G401.6 (cell line): ENCODE measurements around the gene GHR.
"Not testable (repeated sequence)": the region's sequence is repeated elsewhere in the genome, so short reads cannot be mapped to it uniquely, and the experiment has no call there.

Experiments used
- FAIRE-seq: peaks from 2 replicates; lab custom pipeline; 2012; peaks lifted over from hg19 to GRCh38; lab: Jason Lieb, UNC

GHR gene

GRCh38 chr5:42720251-42720650, 297.0 kb downstream of the GHR start:
- FAIRE-seq = no peak

DNA sequence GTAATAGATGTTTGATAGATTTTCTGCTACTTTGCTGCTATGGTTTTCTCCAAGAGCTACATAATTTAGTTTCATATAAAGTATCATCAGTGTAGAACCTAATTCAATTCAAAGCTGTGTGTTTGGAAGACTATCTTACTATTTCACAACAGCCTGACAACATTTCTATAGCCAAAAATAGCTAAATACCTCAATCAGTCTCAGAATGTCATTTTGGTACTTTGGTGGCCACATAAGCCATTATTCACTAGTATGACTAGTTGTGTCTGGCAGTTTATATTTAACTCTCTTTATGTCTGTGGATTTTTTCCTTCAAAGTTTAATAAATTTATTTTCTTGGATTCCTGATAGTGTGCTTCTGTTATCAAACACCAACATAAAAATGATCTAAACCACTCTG, 298.2 kb downstream of the GHR start:
- no peak for FAIRE-seq

- not testable (repeated sequence) for FAIRE-seq
Observed at GRCh38 chr5:42734531-42735058, 311.4 kb downstream of the GHR start.

DNA sequence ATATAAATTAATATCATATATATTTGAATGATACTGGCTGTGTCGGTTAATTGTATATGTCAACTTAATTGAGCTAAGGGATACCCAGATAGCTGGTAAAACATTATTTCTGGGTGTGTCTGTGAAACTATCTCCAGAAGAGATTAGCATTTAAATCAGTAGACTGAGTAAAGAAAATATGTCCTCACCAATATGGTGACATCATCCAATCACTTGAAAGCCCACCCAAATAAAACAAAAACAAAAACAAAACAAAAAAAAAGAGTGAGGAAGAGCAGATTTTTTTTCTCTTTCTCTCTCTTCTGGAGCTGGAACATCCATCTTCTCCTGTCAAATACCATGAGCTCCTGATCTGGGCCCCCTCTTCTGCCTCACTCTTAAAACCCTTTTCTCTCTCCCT, 317.7 kb downstream of the GHR start:
- no peak for FAIRE-seq

DNA sequence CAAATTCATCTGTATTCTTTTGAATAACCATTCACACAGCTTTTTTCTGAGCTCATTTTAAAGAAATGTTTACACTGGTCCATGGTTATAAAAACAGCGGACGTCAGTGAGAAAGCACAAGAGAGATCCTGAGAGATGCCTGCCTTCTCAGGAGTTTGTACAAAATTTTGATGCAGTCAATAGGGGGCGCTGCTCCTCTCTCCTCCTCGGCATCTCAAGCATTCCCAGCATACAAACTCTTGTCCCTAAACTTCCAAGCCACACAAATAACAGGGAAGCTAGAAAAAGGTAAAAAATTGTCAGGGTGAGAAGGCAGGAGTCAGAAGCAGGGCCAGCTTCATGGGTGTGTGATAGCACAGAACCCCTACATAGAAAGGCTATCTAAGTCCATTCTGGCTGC, 322.2 kb downstream of the GHR start:
- FAIRE-seq = no peak

DNA sequence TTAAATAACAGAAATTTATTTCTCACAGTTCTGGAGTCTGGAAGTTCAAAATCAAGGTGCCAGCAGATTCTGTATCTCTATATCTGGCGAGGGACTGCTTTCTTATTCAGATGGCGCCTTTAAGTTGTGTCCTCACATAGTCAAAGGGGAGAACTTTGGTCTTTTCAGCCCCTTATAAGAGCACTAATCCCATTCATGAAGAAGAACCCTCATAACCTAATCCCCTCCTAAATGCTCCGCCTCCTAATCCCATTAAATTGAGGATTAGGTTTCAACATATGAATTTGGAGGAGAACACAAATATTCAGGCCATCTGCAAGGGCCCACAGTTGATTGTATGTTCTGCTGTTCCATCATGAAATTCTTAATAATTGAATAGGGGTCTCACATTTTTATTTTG, 322.6 kb downstream of the GHR start:
- no peak for FAIRE-seq

DNA sequence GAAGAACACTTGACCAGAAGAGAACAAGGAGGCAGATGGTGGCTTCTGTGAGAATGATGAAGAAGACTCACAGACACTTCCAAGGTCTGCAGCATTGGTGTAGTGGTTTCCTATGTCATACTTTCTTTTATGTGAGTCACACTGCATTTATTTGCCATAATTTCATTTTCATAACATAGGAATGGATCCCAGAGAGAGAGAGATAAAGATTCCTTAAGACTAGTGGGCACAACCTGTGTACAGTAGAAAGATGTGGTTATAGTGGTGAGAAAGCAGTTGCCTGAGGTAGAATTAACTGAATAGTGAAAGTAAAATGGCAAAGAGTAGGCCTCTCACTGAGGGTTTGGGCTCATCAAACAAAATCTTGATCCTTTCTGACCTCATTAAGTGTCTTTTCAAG, 325.8 kb downstream of the GHR start:
- FAIRE-seq = no peak

DNA sequence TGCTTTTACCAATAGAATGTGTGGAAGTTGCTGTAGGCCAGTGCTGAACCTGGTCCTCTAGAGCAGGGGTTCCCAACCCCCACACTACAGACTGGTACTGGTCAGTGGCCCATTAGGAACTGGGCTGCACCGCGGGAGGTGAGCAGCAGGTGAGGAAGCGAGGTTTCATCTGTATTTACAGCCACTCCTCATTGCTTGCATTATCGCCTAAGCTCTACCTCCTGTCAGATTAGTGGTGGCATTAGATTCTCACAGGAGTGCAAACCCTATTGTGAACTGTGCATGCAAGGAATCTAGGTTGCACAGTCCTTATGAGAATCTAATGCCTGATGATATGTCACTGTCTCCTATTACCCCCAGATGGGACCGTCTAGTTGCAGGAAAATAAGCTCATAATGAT, 327.3 kb downstream of the GHR start:
- FAIRE-seq = no peak

DNA sequence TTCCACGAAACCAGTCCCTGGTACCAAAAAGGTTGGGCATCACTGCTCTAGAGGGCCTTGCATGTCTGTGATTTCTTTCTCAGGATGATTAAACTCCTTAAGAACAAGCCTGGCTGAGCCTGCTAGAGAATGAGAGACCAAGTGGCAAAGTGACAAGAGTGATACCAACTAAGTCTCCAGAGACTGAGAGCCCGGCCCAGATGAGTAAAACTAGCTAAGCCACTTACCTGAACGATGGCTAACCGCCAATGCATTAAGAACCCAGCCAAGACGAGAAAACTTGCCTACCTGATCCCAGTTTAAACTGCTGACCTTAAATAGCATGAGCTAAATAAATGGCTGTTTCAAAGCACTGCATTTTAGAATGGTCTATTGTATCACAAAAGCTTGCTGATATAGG, 327.8 kb downstream of the GHR start:
- FAIRE-seq = no peak

DNA sequence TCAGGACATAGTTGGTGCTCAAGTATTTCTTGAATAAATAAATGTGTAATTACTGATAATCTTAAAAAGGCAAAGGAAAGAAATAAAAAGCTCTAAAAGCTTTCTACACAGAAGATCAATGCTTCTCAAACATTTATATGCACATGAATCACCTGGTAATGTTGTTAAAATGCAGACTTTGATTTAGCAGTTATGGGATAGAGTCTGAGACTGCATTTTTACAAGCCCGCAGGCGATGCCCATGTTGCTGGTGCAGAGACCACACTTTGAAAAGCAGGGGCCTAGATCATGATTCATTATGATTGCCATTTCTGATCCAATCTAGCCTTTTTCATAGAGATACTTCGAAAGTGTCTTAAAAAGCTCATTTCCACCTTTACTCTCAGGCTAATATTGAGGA, 329.9 kb downstream of the GHR start:
- FAIRE-seq = no peak

GRCh38 chr5:42756606-42757601, 333.7 kb downstream of the GHR start, which contains the start of gene CCDC152:
TSS of gene CCDC152 (plus strand) at chr5:42756818. CDS start at chr5:42759122, 2,304 bp downstream.
- FAIRE-seq = no peak

DNA sequence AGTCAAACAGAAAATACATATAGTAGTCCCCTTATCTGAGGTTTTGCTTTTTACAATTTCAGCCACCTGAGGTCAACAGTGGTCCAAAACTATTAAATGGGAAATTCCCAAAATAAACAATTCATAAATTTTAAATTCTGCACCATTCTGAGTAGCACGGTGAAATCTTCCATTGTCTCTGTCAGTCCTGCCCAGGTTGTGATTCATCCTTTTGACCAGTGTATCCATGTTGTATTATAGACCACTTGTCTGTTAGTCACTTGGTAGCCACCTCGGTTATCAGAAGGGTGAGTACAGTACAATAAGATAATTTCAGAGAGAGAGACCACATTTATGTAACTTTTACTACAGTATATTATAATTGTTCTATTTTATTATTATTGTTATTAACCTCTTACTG, 336.2 kb downstream of the GHR start:
- no peak for FAIRE-seq

DNA sequence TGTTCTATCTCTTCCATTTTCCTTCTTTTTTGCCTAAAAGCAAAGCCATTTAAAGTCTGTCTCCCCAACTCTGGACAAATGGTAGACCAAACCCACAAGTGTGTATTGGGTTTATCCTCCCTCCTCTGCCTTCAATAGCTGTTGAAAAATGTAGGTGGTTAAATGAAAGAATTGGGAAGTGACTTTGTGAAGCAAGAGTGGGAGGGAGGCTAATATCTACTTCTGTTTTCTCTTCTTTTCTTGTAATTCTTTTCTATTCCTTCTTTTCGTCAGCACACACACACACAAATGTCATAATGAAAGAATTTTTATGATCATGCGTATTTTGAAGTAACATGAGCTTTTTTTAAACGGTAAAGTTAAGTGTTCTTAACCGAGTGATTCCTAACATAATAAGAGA, 337.2 kb downstream of the GHR start:
- no peak for FAIRE-seq

DNA sequence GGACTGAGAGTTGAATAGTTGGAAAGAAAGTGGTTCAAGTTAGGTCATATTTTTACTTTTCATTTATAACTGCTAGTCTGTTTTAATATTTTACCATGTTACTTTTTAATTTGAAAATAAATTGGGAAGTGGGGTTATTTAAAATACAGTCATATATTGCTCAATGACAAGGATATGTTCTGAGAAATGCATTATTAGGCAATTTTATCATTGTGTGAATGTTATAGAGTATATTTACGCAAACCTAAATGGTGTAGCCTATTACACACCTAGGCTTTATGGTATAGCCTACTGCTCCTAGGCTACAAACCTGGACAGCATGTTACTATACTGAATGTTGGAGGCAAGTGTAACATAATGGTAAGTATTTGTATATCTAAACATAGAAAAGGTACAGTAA, 338.6 kb downstream of the GHR start:
- no peak for FAIRE-seq

DNA sequence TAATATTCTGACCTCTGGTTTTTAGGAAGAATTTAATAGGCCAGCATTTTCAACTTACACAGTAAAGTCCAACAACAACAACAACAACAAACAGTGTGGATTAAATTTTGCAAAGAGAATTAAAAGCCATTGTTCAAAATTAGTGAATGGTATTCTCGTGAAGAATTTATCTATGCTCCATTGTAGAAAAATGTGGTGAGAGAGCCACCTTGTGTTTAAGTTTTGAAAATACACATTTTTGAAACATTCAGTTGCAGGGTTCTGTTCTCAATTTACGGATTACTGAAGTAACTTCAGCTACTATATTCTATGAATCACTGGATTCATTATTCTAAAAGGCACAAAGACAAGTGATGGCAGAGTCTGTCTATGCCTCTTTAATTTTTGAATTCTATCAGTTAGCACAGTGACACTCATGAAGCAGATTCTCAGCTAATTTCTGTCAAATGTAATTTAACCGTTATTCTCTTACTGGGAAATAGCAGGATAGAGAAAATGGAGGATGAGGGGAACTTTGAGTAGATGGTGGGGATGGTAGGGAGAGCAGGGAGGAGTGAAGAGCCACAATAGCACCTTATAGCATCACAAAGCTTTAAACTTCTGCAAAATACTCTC, 344.4 kb downstream of the GHR start:
- peak; percentile 87 for FAIRE-seq

- no peak for FAIRE-seq
Observed at GRCh38 chr5:42768106-42768504, 344.9 kb downstream of the GHR start.

DNA sequence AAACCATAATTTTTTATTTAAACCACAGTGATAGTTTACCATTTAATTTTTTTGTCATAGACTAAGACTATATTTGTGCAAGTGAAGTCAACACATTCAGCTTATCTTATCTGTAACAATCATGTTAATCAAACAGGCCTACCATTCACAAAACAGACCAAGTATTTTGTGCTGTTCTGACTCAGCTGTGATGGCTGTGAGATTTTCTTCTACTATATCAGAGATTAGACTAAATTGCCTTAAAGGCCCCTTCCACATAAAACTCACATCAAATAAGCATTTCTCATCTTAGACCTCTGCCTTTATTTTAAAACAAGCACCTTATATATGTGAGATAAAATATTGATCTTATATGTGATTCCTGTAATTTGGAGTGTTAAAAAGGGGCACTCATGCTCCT, 346.8 kb downstream of the GHR start:
- FAIRE-seq = no peak
